Measurements from ENCODE around the gene HID1.
"Not testable (repeated sequence)": the region's sequence is repeated elsewhere in the genome, so short reads cannot be mapped to it uniquely, and the experiment has no call there.

- TF ChIP-seq, protein P1, sequence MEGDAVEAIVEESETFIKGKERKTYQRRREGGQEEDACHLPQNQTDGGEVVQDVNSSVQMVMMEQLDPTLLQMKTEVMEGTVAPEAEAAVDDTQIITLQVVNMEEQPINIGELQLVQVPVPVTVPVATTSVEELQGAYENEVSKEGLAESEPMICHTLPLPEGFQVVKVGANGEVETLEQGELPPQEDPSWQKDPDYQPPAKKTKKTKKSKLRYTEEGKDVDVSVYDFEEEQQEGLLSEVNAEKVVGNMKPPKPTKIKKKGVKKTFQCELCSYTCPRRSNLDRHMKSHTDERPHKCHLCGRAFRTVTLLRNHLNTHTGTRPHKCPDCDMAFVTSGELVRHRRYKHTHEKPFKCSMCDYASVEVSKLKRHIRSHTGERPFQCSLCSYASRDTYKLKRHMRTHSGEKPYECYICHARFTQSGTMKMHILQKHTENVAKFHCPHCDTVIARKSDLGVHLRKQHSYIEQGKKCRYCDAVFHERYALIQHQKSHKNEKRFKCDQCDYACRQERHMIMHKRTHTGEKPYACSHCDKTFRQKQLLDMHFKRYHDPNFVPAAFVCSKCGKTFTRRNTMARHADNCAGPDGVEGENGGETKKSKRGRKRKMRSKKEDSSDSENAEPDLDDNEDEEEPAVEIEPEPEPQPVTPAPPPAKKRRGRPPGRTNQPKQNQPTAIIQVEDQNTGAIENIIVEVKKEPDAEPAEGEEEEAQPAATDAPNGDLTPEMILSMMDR (IDR thresholded peaks at IDR 0.05), result not testable (repeated sequence)
- TF ChIP-seq POLR2A (IDR thresholded peaks at IDR 0.05), result not testable (repeated sequence)
Measured at GRCh38 chr17:75006084-75006483, 33.5 kb upstream of the HID1 start.
